Measurements from ENCODE around the gene TMEM242.

The TMEM242 gene

DNA sequence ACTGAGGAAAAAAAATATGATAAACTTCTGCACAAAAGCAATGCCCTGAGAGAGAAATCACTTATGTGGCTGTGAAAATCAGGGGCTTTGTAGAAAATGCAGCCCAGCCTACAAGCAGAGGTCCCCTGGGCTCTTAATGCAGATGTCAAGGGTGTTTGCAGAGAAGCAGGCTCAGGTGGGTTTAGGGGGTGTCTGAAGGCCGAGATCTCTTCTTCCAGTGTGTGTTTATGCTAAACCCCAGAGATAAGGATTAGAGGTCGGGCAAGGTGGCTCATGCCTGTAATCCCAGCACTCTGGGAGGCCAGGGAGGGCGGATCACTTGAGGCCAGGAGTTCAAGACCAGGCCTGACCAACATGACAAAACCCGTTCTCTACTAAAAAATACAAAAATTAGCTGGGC, 78.5 kb downstream of the TMEM242 start:
- TF ChIP-seq, protein P1, sequence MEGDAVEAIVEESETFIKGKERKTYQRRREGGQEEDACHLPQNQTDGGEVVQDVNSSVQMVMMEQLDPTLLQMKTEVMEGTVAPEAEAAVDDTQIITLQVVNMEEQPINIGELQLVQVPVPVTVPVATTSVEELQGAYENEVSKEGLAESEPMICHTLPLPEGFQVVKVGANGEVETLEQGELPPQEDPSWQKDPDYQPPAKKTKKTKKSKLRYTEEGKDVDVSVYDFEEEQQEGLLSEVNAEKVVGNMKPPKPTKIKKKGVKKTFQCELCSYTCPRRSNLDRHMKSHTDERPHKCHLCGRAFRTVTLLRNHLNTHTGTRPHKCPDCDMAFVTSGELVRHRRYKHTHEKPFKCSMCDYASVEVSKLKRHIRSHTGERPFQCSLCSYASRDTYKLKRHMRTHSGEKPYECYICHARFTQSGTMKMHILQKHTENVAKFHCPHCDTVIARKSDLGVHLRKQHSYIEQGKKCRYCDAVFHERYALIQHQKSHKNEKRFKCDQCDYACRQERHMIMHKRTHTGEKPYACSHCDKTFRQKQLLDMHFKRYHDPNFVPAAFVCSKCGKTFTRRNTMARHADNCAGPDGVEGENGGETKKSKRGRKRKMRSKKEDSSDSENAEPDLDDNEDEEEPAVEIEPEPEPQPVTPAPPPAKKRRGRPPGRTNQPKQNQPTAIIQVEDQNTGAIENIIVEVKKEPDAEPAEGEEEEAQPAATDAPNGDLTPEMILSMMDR (IDR thresholded peaks at IDR 0.05) = no peak

DNA sequence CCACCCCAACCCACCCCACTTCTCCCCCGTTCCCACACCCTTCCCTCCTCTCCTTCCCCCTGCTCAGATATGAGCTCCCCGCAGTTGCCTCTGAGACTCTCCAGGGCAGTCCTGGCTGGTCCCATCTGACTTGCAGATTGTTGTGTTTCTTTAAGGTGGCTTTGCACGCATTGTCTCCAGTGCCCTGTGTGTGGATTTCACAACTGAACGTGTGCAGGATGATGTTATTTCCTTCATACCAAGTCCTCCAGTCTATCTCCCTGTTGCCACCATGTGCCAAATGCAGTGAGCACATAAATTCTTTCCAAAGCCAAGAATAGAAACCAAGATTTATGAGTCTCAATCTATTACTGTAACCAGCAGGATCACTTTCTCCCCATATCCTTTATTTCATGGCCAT, 79.1 kb downstream of the TMEM242 start:
- TF ChIP-seq, protein P1 (IDR thresholded peaks at IDR 0.05) = no peak

DNA sequence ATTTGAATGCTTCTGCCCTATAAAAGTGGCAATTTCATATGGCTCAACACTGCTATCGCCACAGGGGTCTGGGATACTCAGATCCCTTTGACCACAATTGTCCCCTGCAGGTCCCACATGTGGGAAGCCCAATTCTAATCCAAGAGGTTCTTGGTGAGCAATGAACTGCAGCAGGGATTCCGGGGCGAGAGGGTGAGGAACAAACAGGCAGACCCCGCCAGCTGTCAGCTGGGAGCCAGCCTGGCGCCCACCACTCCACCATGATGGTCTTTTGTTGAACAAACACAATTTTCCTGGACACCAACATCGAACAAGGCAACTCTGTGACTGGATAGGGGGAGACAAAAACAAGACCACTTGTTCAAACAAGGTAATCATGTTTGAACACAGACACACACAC, 80.5 kb downstream of the TMEM242 start:
- TF ChIP-seq, protein P1 (IDR thresholded peaks at IDR 0.05) = no peak

DNA sequence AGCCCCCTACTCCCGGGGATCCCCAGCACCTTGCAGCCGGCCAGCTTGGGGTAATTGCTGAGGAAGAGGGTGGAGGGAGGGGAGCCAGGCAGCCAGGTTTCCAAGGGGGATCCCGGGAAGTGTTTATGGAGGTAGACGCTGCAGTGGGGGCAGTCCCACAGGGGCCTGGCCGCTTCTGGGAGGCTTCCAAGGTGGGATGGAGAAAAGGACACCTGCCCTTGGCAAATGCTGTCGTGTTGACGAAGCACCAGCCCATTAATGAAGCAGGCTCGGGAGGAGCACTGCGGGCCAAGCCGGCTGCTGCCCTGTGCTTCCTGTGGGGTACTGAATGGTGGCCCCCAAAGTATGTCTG, 82.4 kb downstream of the TMEM242 start:
- TF ChIP-seq, protein P1 (IDR thresholded peaks at IDR 0.05) = no peak

DNA sequence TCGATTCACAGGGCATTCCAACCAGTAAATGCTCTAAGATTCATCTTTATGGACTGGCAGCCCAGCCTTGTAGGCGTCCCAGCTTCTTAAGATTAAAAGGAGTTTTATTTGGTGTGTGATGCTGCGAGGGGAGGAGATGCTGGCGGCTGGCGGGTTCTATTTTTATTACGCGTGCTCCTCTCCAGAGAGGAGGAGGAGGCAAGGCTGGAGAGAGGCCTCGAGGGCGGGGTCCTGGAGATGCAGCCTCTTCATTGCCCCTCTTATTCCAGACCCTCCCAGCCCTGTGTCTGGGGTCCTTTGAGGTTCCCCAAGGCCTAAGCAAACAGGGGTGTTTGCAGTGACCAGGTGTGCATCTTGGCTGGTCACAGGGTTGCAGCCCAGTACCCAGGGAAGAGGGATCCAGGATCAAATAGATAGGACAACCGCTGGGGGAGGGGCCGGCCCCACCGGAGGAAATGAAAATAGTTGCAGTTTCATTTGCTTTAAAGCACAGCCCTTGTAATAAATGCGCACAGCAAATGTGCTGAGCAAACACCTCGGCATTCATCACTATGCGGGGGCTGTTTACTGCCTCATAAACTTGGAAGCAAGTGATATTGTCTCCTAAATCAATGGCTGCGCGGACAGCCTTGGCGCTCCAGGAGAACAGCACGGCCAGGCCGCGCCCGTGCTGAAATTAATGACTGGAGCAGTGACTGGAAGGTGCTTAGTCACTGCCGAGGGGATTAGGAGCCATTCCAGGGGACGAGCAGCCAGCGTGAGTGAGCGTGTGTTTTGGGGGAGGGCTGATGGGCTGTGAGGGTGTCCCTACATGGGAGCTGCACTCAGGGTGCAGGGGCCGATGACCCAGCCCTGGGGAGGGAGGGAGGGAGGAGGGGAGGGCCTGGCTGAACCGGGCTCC, 83.0 kb downstream of the TMEM242 start:
- TF ChIP-seq, protein P1 (IDR thresholded peaks at IDR 0.05) = no peak

DNA sequence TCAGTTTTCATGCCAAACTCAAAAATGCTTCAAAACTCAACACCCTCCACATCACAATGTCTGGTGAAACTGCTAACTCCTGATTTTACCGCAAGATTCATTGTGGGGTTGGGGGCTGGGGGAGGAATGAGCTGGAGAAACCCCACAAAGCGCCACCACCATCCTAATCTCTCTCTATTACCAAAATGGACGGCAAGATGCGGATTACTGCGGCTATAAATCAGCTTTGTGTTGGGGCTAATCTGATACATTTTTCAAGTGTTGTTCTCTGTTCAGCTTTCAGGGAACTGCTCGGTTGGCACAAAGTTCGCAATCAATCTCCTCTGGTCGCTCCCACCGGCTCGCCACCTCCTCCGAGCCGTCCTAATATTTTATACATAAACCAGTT, 83.7 kb downstream of the TMEM242 start:
- TF ChIP-seq, protein P1 (IDR thresholded peaks at IDR 0.05) = no peak

Measured in LNCAP (cell line).